GM18907 (cell line): ENCODE measurements around the gene ZXDC.

Source experiments
- ATAC-seq: cut with Tn5 transposase; IDR thresholded peaks from one replicate; pipeline ENCODE4 v1.9.1; 2021; ENCODE audit warnings: mild to moderate bottlenecking, moderate library complexity; ENCODE audit not compliant: unreplicated experiment

The ZXDC gene

DNA sequence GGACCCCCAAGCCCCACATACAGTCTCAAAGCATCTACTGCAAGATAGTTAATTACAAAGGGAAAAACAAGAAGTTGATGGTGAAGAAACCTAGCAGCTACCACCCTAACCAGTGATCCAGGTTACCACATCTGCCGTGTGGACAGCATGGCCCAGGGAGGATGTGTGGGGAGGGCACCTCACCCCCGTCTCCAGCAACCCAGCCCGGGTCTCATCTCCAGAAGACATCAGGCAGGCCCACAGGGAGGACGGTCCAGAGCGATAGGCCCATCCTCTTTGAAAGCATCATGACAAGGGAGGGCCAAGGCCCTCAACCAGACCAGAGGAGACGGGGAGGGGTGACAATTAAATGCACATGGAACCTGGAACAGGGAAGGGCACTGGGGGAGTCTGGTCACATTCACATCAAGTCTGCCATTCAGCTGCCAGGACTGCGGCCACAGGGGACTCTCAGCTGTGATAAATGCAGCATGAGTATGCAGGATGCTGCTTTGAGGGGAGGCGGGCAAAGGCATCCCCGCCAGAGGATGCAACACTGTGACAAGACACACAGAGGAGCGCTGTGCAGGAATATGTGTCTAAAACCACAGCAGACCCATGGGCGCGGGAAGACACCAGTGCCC, 18.8 kb downstream of the ZXDC start:
- ATAC-seq: no peak

DNA sequence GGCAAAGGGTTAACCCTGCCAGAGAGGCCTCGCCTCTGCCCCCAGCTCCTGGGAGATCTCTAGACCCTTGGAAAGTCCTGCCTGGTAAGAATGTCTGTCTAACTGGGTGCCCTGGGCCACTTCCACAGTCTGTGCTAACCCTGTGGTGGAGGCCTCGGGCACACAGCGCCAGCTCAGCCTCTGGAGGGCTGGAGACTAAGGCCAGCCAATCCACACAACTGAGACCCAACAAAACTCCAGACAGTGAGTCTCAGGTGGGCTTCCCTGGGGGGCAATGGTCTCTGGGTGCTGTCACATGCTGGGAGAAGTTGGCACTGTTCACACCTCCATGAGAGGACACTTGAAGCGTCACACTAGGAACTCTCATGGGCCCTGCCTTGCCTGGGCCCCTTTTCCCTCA, 19.5 kb downstream of the ZXDC start:
- ATAC-seq: no peak

DNA sequence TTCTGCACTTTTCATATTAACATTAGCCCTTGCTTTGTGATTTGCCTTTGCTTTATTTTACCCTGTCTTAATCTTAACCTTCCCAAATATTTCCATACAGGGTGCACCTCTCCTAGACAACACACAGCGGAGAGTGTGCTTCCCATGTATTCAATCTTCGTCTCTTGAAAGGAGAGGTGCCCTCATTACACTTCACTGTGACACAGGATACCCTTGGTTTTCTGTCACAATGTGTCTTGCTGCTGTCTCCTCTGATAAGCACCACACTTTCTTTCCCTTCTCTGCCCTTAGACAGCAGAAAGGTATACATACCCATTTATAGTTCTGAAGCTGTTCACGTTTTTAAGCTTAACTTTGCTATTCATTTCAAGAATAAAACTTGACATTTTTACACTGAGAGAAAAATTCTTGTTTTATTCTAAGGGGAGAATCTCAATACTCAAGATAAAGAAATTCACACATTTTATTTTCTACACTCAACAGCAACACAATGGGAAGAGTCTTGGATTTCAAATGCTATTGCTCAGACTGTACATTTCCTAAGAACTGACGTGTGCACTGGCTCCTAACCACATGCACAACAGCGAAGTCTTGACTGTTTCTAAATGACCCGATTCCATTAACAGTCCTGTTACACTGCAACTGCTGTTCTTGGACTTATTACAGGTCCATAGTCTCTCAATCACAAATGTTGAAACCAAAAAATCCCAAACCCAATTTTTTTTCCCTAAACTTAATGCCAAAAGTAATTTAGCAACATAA, 21.1 kb downstream of the ZXDC start:
- ATAC-seq: no peak

DNA sequence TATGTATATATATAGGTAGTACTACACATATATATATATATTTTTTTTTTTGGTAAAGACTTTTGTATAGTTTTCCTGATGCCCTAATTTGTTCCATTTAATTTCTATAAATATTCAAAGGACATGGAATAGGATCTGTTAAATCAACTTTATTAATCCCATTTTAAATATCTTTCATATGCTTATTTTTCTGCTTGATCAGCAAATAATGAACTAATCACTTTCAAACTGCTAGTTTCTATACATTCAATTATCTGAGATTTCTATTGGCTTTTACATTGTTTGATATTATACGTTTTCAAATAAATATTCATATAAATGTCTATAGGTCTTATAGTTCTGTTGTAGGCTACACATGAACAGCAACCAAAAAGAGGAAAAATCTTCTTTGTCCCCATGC, 21.7 kb downstream of the ZXDC start:
- ATAC-seq: no peak

DNA sequence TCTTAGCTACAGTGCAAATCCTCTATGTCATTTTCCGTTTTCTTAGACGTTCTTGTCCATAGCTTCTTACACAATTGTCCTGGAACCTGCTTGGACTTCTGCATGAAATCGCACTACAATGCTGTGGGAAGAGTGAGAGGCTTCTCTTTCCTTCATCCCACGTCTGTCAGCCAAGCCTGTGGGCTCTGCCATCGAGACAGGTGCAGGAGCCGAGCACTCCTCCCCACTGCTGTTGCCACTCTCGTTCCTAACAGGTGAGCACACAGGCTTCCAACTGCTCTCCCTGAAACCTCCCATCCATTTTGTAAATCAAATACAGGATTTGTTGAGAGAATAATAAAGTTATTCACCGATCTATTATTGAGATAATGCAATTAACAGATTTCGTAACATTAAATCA, 23.5 kb downstream of the ZXDC start:
- no peak for ATAC-seq

DNA sequence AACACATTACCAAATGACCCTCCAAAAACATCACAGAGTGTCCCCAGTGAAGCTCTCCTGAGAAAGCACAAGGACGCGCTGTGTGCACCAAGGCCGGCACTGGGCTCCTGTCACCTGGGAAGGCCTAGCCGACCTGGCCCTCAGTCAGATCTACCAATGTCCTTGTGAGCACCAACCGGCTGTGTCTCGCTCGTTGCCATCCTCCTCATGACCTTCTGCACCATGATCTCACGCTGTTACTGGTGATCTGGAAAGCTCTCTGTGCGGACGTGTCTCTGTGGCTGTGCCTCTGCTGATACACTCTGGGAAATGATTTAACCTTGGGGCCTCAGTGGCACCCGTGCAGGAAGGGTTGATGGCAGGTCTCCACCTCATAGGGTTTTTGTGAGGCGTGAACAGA, 24.2 kb downstream of the ZXDC start:
- ATAC-seq: no peak

DNA sequence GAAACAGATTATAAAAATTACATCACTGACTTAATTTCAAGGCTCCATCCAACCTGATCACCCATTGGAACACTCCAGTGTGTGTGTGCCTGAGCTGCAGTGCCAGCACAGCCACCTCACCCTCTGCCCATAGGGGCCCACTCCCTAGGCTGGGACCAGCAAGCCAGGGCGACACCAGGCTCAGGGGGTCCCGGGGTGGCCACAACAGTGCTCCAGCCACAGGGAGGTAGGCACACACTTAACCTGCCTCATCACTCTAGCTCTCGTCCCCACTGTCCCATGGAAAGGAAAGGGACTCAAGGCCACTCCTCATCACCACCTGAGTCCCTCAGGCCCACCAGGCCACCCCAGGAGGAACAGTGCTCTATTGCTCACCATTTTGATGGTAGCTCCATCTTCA, 24.9 kb downstream of the ZXDC start:
- ATAC-seq: no peak

DNA sequence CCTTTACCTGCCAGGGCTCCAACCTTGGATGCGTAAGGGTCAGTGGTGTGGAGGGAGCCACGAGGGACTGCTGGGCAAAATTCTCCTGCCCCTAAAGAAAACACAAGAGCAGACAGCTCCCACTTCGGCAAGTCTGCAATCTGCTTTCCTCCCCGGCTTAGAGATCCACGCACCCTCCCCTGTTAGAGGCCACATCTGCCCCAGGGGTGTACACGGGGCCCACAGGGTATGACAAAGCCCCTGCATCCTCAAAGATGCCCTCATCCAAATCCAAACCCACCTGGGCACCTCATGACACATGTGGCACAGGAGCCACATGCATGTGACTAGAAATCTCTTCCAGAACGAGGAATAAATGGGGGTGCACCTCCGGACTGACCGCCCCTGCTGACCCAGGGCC, 25.5 kb downstream of the ZXDC start:
- no peak for ATAC-seq

DNA sequence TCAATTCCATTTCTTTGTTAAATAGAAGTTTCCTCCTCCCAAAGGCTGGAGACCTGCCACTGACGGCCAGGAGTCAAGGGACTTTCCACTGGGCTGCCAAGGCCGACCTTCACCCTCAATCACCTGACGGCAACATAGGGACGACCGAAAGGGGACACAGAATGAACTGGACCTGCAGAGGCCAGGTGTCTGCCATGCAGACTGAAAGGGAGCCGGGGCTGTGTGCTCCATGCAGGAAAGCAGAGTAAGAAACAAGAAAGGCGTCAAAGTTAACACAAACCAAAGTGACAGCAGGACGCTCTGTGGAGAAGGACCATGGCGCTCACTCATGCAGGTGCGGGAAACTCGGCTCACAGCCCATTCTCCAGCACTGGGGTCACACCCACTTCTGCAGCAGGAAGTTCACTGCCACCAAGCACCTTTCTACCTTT, 26.1 kb downstream of the ZXDC start:
- ATAC-seq: no peak

DNA sequence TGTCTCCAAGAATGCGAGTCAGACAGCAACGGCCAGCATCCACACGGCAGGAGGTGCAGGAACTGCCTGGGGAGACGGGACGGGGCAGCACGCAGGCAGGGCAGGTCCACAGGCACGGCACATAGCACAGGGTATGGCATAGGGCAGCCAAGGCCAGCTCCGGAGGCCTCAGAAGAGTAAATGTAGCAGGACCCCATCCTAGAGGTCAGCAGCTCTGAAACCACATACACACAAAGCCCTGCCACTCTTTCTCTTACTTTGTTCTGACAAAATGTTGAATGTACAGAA, 26.9 kb downstream of the ZXDC start:
- ATAC-seq: no peak

DNA sequence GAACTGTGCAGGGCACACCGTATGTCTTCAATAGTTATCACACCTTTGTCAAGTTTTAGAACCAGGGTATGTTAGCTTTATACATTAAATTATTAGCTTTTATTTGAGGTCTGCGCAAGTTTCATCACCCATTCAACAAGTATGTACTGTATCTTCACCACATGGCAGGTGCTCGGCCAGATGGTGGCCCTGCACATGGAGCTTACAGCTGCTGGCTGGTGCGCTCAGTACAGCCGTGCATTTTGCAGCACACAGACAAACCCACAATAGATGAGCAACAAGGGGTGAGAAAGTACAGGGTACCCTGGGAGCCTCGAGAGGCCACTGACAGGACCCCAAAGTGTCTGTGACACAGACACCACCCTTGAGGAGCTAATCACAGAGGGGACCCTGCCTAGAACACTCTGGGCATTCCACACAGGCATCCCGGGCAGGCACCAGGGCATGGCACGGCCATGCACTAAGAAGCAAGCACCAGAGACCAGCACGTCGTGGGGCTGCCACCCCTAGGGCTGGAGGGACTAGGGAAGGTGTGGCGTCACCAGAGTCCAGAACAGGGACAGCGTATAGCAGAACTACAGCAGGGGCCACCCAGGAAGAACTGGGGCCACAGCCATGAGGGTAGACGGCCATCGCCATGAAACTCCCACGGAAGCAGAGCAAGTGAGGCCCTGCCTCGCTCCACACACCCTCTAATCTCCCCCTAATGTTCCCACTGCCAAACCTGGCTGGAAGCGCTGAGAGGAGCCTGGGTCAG, 27.4 kb downstream of the ZXDC start:
- ATAC-seq: no peak

DNA sequence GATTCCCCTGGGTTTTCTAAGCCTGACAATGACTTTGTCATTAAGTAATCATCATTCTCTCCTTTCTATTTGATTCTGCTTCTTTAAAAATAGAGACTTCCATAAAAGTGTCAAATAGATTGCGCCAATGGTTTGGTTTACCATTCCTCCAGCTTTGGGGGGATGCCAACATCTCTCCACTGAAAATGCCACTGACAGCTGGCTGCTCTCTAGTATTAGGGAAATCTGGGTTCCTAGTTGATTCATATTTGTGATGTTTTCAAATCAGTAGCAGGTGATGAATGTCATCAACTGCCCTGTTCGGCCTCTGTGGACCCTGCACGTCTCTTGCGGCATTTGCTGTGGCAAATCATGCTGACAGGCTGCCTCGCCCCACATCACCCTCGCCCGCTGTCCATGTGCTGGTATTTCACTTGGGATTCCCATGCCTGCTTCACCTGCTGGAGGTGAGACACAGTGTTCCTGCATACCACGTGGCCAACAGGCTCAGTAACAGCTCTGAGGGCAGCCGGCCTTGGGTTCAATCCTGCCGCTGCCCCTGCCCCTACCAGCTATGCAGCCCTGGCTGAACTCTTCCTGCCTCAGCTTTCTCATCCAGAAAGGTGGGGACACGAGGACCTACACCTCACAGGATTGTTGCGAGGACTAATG, 28.1 kb downstream of the ZXDC start:
- ATAC-seq: no peak

DNA sequence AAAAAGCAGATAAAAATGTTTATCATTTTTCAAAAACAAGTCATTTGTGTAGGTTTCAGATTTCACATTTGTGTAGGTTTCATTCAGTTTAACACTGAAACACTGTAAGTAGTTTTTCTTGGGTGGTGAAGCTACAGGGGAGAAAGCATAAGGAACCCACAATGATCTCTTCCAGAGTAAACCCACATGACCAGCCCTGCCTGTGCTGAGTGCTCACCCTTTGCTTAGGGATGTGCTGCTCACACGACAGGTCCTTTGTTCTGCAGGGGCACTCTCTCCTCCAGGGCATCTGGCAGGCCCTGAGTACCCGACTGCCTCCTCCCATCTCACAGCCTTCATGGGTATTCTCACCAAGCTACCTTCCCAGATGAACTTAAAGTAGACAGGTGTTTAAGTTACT, 28.9 kb downstream of the ZXDC start:
- no peak for ATAC-seq

DNA sequence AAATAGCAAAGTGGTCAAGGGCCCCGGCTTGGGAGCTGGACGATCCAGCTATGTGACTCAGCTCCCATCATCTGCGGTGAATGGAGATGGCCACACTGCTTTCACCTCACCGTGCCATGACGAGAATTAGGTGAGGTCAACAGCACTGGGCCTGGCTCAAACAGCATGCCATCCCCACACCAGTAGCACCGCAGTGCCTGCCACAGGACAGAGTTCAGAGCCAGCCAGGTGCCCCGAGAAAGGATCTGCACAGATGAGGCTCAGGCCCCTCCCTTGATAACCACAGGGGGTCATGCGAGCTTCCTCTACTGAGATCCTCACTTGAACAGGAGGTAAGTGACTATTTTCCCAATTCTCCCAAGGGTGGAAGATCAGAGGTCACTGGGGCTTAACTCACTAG, 29.4 kb downstream of the ZXDC start:
- no peak for ATAC-seq

DNA sequence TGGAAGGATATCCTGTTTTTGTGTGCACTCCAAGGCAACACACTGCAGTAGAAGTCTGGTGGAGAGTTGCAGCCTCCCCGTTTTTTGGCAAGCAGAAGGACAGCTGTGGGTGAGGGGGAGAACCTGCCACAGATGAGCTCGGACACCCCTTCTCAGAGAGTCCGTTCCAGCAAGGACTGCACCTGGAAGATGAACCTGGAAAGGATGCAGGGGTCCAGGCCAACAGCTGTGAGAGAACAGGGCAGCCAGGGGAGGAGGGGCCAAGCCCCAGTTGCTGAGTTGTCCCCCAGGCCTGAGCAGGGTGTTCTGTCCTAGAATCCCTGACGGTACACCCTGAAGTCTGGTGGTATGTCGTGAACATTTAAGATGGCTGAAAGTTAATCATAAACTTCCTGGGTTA, 30.2 kb downstream of the ZXDC start:
- no peak for ATAC-seq

DNA sequence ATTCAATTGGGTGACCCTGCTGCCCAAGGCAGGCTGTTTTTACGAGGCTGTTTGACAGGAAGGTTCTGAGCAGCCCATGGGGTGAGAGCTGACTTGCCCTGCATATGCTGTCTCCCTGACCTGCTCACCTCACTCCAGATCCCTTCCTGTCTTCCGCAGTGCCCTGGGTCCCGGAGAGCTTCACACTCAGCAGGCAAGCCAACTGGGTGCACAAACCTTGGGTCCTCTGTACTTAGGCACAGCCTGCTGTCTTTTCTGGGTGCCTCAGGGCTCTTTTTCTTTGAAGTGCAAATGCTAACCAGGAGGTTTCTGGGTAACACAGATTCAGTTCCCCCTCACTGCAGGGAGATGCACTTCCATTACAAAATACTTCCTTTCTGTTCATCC, 32.8 kb downstream of the ZXDC start:
- no peak for ATAC-seq

DNA sequence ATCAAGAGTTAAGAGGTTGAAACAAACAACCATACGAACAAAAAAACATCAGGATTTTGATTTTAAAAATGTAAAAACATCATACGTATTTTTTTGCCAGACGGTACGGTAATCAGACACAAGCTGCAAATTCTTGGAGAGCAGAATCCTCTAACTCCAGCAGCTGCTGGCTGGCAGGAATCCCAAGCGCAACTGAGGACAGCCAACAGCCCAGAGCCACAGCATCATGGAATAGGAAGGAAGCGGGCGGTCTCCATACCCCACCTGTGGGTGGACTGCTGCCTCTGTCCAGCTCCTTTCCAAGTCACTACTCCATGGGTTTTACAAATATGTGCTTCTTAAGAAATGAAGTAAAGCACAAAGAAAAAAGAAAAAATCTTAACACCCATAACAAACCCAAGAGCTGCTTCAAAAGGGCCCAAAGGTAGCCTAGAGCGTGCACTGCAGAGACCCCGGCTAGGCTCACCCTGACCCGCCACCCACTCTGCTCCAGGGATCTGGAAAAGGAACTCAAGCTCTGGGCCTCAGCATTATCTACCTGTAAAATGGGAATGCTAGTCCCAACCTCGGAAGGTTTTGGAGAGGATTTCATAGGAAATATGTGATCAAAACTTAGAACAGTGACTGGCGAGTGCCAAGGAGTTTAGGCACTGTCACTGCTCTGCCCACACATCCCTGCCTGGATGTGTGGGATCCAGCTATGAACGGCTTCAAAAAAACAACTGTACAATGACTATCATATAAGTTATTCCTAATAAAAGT, 33.4 kb downstream of the ZXDC start:
- ATAC-seq: no peak

DNA sequence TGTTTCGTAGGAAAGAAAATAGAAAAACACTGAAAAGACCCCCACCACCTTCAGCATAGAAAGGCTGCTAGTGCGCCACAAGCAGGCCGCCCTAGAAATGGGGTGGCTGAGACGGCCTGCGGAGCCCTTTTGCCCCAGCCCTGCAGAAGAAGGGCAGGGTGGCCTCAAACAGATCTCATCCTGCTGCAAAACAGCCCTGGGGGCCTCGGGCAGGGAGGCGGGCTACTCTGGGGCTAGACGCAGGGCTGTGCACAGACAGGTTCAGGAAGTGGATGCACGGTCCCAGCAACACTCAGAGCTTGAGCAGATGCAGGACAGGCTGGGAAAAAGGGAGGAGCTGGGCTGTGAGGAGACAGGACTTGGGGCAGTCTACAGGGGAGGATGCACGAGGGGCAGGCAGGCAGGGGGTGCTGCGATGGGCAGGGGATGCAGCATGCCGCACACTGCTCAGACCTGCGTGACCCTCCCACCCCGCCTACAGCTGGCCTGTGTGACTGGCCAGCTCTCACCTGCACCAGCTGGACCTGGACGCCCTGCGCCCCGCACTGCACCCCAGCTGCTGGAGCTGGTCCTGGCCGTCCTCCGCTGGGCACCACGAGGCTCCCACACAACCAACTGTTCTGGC, 34.3 kb downstream of the ZXDC start:
- no peak for ATAC-seq

DNA sequence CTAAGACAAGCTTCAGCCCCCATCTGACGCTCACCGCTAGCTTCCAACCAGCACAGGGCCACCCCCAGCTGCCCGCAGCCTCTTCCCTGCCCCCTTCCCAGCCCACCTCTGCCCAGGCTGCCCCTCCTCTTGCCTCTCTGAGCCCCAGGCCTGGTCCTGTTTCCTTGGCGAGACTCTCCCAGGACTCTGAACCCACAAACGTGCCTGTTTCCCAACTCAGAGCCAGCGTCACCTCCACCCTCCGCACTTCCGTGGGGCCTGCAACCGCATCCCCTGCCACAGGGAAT, 35.0 kb downstream of the ZXDC start:
- ATAC-seq: no peak

DNA sequence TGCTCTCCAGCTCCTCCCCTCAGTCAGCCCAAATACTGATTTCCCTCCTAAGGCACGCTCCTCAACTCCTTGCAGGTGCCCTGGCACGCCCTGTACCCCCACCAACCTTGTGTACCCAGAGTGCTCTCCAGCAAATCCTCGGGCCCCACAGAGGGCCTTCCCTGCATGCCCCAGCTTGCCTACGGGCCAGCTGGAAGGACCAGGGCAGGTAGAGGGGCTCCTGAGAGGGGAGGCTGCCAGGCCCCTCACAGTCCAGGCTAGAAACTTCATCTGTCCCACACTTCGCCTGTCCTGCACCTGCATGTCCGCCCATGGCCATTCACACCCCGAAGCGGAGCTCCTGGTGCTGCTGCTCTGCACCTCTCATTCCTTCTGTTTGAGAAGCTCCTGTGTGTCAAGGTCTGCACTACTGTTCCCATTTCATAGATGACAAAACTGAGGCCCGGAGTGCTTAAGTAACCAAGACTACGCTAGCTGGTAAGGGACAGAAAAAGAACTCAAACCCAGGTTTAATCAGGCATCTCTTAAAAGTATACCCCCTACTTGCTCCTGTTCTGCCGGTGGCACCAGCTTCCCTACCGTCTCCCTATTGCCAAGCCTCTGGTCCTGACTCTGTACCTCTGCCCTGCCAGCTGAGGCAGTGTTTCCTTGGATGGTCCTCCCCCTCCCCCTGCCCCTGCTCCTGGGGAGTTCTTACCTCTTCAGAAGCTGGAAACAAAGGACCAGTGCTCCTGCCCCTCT, 35.6 kb downstream of the ZXDC start:
- ATAC-seq: no peak
